Adrenal gland (tissue), 5 donors: Measurements from ENCODE around the gene CD247.

Experiments used
- CTCF ChIP-seq, 6 experiments: fragments of 450-650 bp in 4 of 6; fragments of 200-600 bp in 2 of 6; sonication (generic) in 1 of 6; IDR thresholded peaks; 1 replicate in 5 of 6; 2 replicates in 1 of 6; pipeline versions ENCODE4 v1.5.1 to v1.8.0; 2016 to 2021; ENCODE audit warnings: antibody characterized with exemption in 6 of 6, mild to moderate bottlenecking in 2 of 6, moderate library complexity in 1 of 6
- POLR2A ChIP-seq, 2 donors: fragments of 450-650 bp; IDR thresholded peaks; one replicate each; pipeline ENCODE4 v1.6.1; 2017; ENCODE audit warnings: antibody characterized with exemption in 2 of 2, mild to moderate bottlenecking in 2 of 2, moderate library complexity in 1 of 2
- donor health status: DM: no; HTN: no; CAD: no.

GRCh38 chr1:167453123-167453522, 65.2 kb downstream of the CD247 start:
- TF ChIP-seq CTCF (IDR thresholded peaks at IDR 0.05) (no peak), POLR2A (IDR thresholded peaks at IDR 0.05) (no peak)
